Breast epithelium (tissue), 3 donors: ENCODE results near the gene TSPAN10.
A peak's percentile ranks its signal among the peaks of the same experiment; 100 is the strongest.

ENCODE experiments used
- POLR2AphosphoS5 ChIP-seq, 3 donors: sonication (generic); formaldehyde crosslinking; IDR thresholded peaks; one replicate each; pipeline ENCODE4 v1.6.1; 2017; ENCODE audit warnings: antibody characterized with exemption in 3 of 3
- TF ChIP-seq, protein P1 (sequence below), 3 donors: fragments of 450-650 bp; IDR thresholded peaks; one replicate each; pipeline ENCODE4 v1.5.1; 2016 to 2017; ENCODE audit warnings: antibody characterized with exemption in 3 of 3, mild to moderate bottlenecking in 3 of 3, moderate library complexity in 3 of 3

- TF ChIP-seq POLR2AphosphoS5 (IDR thresholded peaks at IDR 0.05), result peak; percentile 79 to 96 (median 93)
- TF ChIP-seq, protein P1, sequence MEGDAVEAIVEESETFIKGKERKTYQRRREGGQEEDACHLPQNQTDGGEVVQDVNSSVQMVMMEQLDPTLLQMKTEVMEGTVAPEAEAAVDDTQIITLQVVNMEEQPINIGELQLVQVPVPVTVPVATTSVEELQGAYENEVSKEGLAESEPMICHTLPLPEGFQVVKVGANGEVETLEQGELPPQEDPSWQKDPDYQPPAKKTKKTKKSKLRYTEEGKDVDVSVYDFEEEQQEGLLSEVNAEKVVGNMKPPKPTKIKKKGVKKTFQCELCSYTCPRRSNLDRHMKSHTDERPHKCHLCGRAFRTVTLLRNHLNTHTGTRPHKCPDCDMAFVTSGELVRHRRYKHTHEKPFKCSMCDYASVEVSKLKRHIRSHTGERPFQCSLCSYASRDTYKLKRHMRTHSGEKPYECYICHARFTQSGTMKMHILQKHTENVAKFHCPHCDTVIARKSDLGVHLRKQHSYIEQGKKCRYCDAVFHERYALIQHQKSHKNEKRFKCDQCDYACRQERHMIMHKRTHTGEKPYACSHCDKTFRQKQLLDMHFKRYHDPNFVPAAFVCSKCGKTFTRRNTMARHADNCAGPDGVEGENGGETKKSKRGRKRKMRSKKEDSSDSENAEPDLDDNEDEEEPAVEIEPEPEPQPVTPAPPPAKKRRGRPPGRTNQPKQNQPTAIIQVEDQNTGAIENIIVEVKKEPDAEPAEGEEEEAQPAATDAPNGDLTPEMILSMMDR (IDR thresholded peaks at IDR 0.05), result no peak
Measured at GRCh38 chr17:81666342-81667191, 29.6 kb downstream of the TSPAN10 start, which contains the start of the genes CCDC137 and OXLD1.
